Fibroblast of skin of left quadriceps (primary cell): Measurements from ENCODE around the gene P4HA2.
"Not testable (repeated sequence)": the region's sequence is repeated elsewhere in the genome, so short reads cannot be mapped to it uniquely, and the experiment has no call there.

Experiments
- DNase-seq, 2 experiments: peaks; one replicate each; pipeline ENCODE4 v3.0.0-alpha.2; 2013; ENCODE audit warnings: low read depth in 2 of 2

P4HA2 gene

GRCh38 chr5:132199116-132199680 is 28.5 kb downstream of the P4HA2 start:
- DNase-seq: no peak

GRCh38 chr5:132198571-132198970 is 29.1 kb downstream of the P4HA2 start:
- DNase-seq: no peak

GRCh38 chr5:132195727-132196126 is 31.9 kb downstream of the P4HA2 start:
- no peak for DNase-seq

GRCh38 chr5:132193165-132193694 is 34.4 kb downstream of the P4HA2 start:
- DNase-seq: no peak

GRCh38 chr5:132190161-132190817 is 37.4 kb downstream of the P4HA2 start:
- DNase-seq: peak; percentile 36 to 42

GRCh38 chr5:132184588-132184987 is 43.1 kb downstream of the P4HA2 start:
- no peak for DNase-seq

GRCh38 chr5:132183723-132184122 is 43.9 kb downstream of the P4HA2 start:
- no peak for DNase-seq

GRCh38 chr5:132182359-132183040 is 45.2 kb downstream of the P4HA2 start:
- DNase-seq: no peak

- DNase-seq: no peak
Observed at GRCh38 chr5:132181011-132181629, 46.5 kb downstream of the P4HA2 start.

GRCh38 chr5:132180134-132180745 is 47.4 kb downstream of the P4HA2 start:
- peak; percentile 40 to 47 for DNase-seq

- no peak for DNase-seq
Observed at GRCh38 chr5:132179405-132179804, 48.2 kb downstream of the P4HA2 start.

GRCh38 chr5:132177691-132178149 is 49.9 kb downstream of the P4HA2 start:
- no peak for DNase-seq

- no peak for DNase-seq
Observed at GRCh38 chr5:132176987-132177386, 50.7 kb downstream of the P4HA2 start.

GRCh38 chr5:132176521-132176945 is 51.1 kb downstream of the P4HA2 start:
- DNase-seq: no peak

GRCh38 chr5:132162945-132163344 is 64.7 kb downstream of the P4HA2 start:
- DNase-seq: no peak

GRCh38 chr5:132161574-132162326 is 65.9 kb downstream of the P4HA2 start:
- not testable (repeated sequence) for DNase-seq

GRCh38 chr5:132156413-132156812 is 71.2 kb downstream of the P4HA2 start:
- no peak for DNase-seq

GRCh38 chr5:132150565-132150964 is 77.1 kb downstream of the P4HA2 start:
- DNase-seq: no peak

GRCh38 chr5:132147663-132148062 is 80.0 kb downstream of the P4HA2 start:
- no peak for DNase-seq

- DNase-seq: not testable (repeated sequence)
Observed at GRCh38 chr5:132145326-132145725, 82.3 kb downstream of the P4HA2 start.

GRCh38 chr5:132143148-132143547 is 84.5 kb downstream of the P4HA2 start:
- DNase-seq: no peak
